Measurements from ENCODE around the gene ITPK1. TPM values are rescaled to one million over a fixed set of nuclear protein-coding genes. Genes with fewer than 3 reads are reported as not detected.

The ITPK1 gene
- total and polyA plus RNA-seq, 2 experiments from 2014 or later, result 35.9 to 101 TPM

GRCh38 chr14:92941531-92941930, 174.2 kb downstream of the ITPK1 start (continued):
- TF ChIP-seq REST (IDR thresholded peaks at IDR 0.05; ENCODE audit: unreplicated experiment) (no peak), ZNF114 (CRISPR knock-in tag; IDR thresholded peaks at IDR 0.05) (no peak), ETS1 (IDR thresholded peaks at IDR 0.05) (no peak), CREB1 (CRISPR knock-in tag; IDR thresholded peaks at IDR 0.05; ENCODE audit: low read depth) (no peak), STAT1 (IDR thresholded peaks at IDR 0.05; ENCODE audit: unreplicated experiment) (no peak), CTCF (conservative IDR thresholded peaks at IDR 0.05; ENCODE audit: low read depth in 2 of 2) (no peak), JUNB (IDR thresholded peaks at IDR 0.05; ENCODE audit: unreplicated experiment) (no peak), EZH2phosphoT487 (IDR thresholded peaks at IDR 0.05; ENCODE audit: unreplicated experiment) (no peak)

- H3K27me3 Mint-ChIP-seq (ENCODE audit: insufficient read depth, low read depth, poor library complexity), result peaks cover 14% of the 10 kb centered on the region
- no peak overlapping the region for H3K4me3 ChIP-seq
- H2AFZ ChIP-seq, result no peak overlapping the region
- H3K27me3 ChIP-seq (ENCODE audit: insufficient read depth), result no peaks in the 10 kb centered on the region
- H3K4me3 Mint-ChIP-seq, result no peak overlapping the region
- no peak overlapping the region for H3K4me2 ChIP-seq
- no peaks in the 10 kb centered on the region for H3K4me1 ChIP-seq (ENCODE audit: insufficient read depth)
- ATAC-seq (no peak), DNase-seq (ENCODE audit: low spot score) (no peak)
- H4K20me1 ChIP-seq (replicated peaks; ENCODE audit: insufficient read depth), result 0 out of 2 replicates have a peak, but pooled peaks cover 4% of the 10 kb centered on the region
- no peaks in the 10 kb centered on the region for H3K79me2 ChIP-seq (replicated peaks; ENCODE audit: insufficient read depth)
- no peaks in the 10 kb centered on the region for H3K9me3 Mint-ChIP-seq
- H3K36me3 Mint-ChIP-seq (ENCODE audit: low read depth), result peaks cover 11% of the 10 kb centered on the region; the same call in 2 of the 3 replicates
- no peaks in the 10 kb centered on the region for H3K4me1 Mint-ChIP-seq
- TF ChIP-seq CREB1 (CRISPR knock-in tag; IDR thresholded peaks at IDR 0.05; ENCODE audit: low read depth), result no peak
- TF ChIP-seq JUNB (IDR thresholded peaks at IDR 0.05; ENCODE audit: unreplicated experiment), result no peak
- H3K36me3 ChIP-seq (ENCODE audit: insufficient read depth), result no peaks in the 10 kb centered on the region
- no peaks in the 10 kb centered on the region for H3K9me2 ChIP-seq (ENCODE audit: insufficient read depth)
- no peaks in the 10 kb centered on the region for H3F3A ChIP-seq (replicated peaks; ENCODE audit: low read depth)
- no peak overlapping the region for H3K27ac Mint-ChIP-seq
- H3K27ac ChIP-seq (ENCODE audit: low read depth), result no peak overlapping the region
Measured at GRCh38 chr14:92940543-92940942, 175.2 kb downstream of the ITPK1 start.

Measured in GM23338 (cell line).